HepG2 (cell line): ENCODE measurements around the gene TNFAIP2. TPM values are rescaled to one million over a fixed set of nuclear protein-coding genes. Genes with fewer than 3 reads are reported as not detected.

Experiments used
- polyA plus RNA-seq, 8 experiments: library from polyadenylated mRNA; depleted of rRNA in 3 of 8; stranded (reverse) in 7 of 8; unstranded in 1 of 8; fragments of >200 nt; fragmentation: Illumina TruSeq in 4 of 8; extraction: Trizol in 4 of 8; gene quantifications; 2 replicates each; pipeline versions ENCODE4 v1.2.1 to v1.2.3, GENCODE V29; 2011 to 2016; ENCODE audit warnings: low read depth in 4 of 8, missing spikeins in 1 of 8, mixed read lengths in 1 of 8; ENCODE audit not compliant: insufficient read depth in 1 of 8
- total RNA-seq, 5 experiments: library from RNA; depleted of rRNA; stranded (reverse); fragments of >200 nt; fragmentation: Illumina TruSeq; extraction: Trizol; gene quantifications; 2 replicates each; pipeline ENCODE4 v1.2.3, GENCODE V29; 2016; ENCODE audit warnings: low read depth in 1 of 5

TNFAIP2 gene
- total and polyA plus RNA-seq, 2 of the 13 experiments (the other 11 are each of a cell fraction or from before 2014, with no cell fraction given): 0.46 to 1.5 TPM

Other genes with a start within 250 kb of the TNFAIP2 start
- 8.2 and 33.1 TPM in 2 replicates for gene AMN, start 200.8 kb upstream of the TNFAIP2 start, total RNA-seq (2016; rRNA removed; fragmentation: Illumina TruSeq; extraction: Trizol)
- 9.8 and 18.9 TPM in 2 replicates for gene AMN, start 200.8 kb upstream of the TNFAIP2 start, polyA plus RNA-seq (2011; rRNA removed)
- 19.7 and 20.2 TPM in 2 replicates for gene CDC42BPB, start 65.9 kb upstream of the TNFAIP2 start, total RNA-seq (2016; rRNA removed; fragmentation: Illumina TruSeq; extraction: Trizol)
- 32.3 and 33.3 TPM in 2 replicates for gene CDC42BPB, start 65.9 kb upstream of the TNFAIP2 start, polyA plus RNA-seq (2011; rRNA removed)
- gene LBHD2, start 39.3 kb upstream of the TNFAIP2 start, total RNA-seq (2016; rRNA removed; fragmentation: Illumina TruSeq; extraction: Trizol): 0.72 and 1.00 TPM in 2 replicates
- 0.67 and 0.95 TPM in 2 replicates for gene LBHD2, start 39.3 kb upstream of the TNFAIP2 start, polyA plus RNA-seq (2011; rRNA removed)
- 11.3 and 27.0 TPM in 2 replicates for gene EXOC3L4, start 28.7 kb upstream of the TNFAIP2 start, total RNA-seq (2016; rRNA removed; fragmentation: Illumina TruSeq; extraction: Trizol)
- gene EXOC3L4, start 28.7 kb upstream of the TNFAIP2 start, polyA plus RNA-seq (2011; rRNA removed): 11.8 and 21.2 TPM in 2 replicates
- gene EIF5, start 210.8 kb downstream of the TNFAIP2 start, total RNA-seq (2016; rRNA removed; fragmentation: Illumina TruSeq; extraction: Trizol): 281 and 333 TPM in 2 replicates
- gene EIF5, start 210.8 kb downstream of the TNFAIP2 start, polyA plus RNA-seq (2011; rRNA removed): 147 and 189 TPM in 2 replicates